Astrocyte (in vitro differentiated cells and primary cell): ENCODE data around the gene CD48. TPM values are rescaled to one million over a fixed set of nuclear protein-coding genes. Genes with fewer than 3 reads are reported as not detected.

ENCODE experiments used
- DNase-seq: peaks from one replicate; pipeline ENCODE4 v3.0.0-alpha.2; 2010; ENCODE audit warnings: low read depth
- FAIRE-seq: peaks from 2 replicates; lab custom pipeline; 2011; peaks lifted over from hg19 to GRCh38; lab: Jason Lieb, UNC
- H2AFZ ChIP-seq: 2 replicates; pipeline ENCODE4 v1.6.0; 2012; ENCODE audit warnings: low read depth, low read length, inconsistent platforms
- H3K27ac ChIP-seq: 2 replicates; pipeline ENCODE4 v1.5.1; 2011; ENCODE audit warnings: low read depth, low read length, inconsistent platforms
- H3K27me3 ChIP-seq: 2 replicates; pipeline ENCODE4 v1.6.0; 2011; ENCODE audit warnings: low read length, inconsistent platforms; ENCODE audit not compliant: insufficient read depth
- H3K36me3 ChIP-seq: 2 replicates; pipeline ENCODE4 v1.5.1; 2011; ENCODE audit warnings: low read length, inconsistent platforms; ENCODE audit not compliant: insufficient read depth
- H3K4me1 ChIP-seq: 2 replicates; pipeline ENCODE4 v1.5.1; 2011; ENCODE audit warnings: low read length, inconsistent platforms; ENCODE audit not compliant: insufficient read depth
- H3K4me2 ChIP-seq: 2 replicates; pipeline ENCODE4 v1.6.0; 2012; ENCODE audit warnings: low read length, inconsistent platforms
- H3K4me3 ChIP-seq: 2 replicates; pipeline ENCODE4 v1.5.1; 2011; ENCODE audit warnings: low read depth, mild to moderate bottlenecking, low read length, inconsistent platforms; ENCODE audit not compliant: insufficient read depth
- H3K79me2 ChIP-seq: 2 replicates; pipeline ENCODE4 v1.6.0; 2012; ENCODE audit warnings: mild to moderate bottlenecking, low read length, inconsistent platforms; ENCODE audit not compliant: insufficient read depth
- H3K9ac ChIP-seq: 2 replicates; pipeline ENCODE4 v1.6.0; 2012; ENCODE audit warnings: mild to moderate bottlenecking, low read length, inconsistent platforms
- H3K9me3 ChIP-seq: 2 replicates; pipeline ENCODE4 v1.5.1; 2012; ENCODE audit warnings: low read depth, mild to moderate bottlenecking, low read length, inconsistent platforms; ENCODE audit not compliant: insufficient read depth
- H4K20me1 ChIP-seq: 2 replicates; pipeline ENCODE4 v1.6.0; 2012; ENCODE audit warnings: low read length, inconsistent platforms; ENCODE audit not compliant: insufficient read depth
- H3K27ac Mint-ChIP-seq: one replicate; pipeline ENCODE4 v1.8.0; 2021; ENCODE audit warnings: mild to moderate bottlenecking, mixed read lengths; ENCODE audit not compliant: unreplicated experiment
- H3K27me3 Mint-ChIP-seq: one replicate; pipeline ENCODE4 v1.8.0; 2021; ENCODE audit warnings: low read depth, mixed read lengths; ENCODE audit not compliant: unreplicated experiment
- H3K36me3 Mint-ChIP-seq: one replicate; pipeline ENCODE4 v1.8.0; 2021; ENCODE audit warnings: low read depth, mixed read lengths; ENCODE audit not compliant: unreplicated experiment
- H3K4me1 Mint-ChIP-seq: one replicate; pipeline ENCODE4 v1.8.0; 2021; ENCODE audit warnings: low read depth, mixed read lengths; ENCODE audit not compliant: unreplicated experiment
- H3K4me3 Mint-ChIP-seq: one replicate; pipeline ENCODE4 v1.8.0; 2021; ENCODE audit warnings: mild to moderate bottlenecking, moderate library complexity, mixed read lengths; ENCODE audit not compliant: unreplicated experiment
- H3K9me3 Mint-ChIP-seq: one replicate; pipeline ENCODE4 v1.8.0; 2021; ENCODE audit warnings: mild to moderate bottlenecking, mixed read lengths; ENCODE audit not compliant: unreplicated experiment
- EZH2 ChIP-seq: IDR thresholded peaks from 2 replicates; pipeline ENCODE4 v1.6.1; 2012; ENCODE audit warnings: mild to moderate bottlenecking, low read length, inconsistent platforms; ENCODE audit not compliant: insufficient read depth
- total RNA-seq: library from RNA; stranded (reverse); gene quantifications from 2 replicates; pipeline ENCODE4 v1.2.1, GENCODE V29; 2021
- TF ChIP-seq, protein P1 (sequence below): IDR thresholded peaks from 2 replicates; pipeline ENCODE4 v1.5.1; 2011; ENCODE audit warnings: low read depth, mild to moderate bottlenecking, inconsistent platforms, low read length, moderate library complexity; ENCODE audit not compliant: insufficient read depth

Gene CD48
- total RNA-seq, 1 donor from 2014 or later, result not detected

DNA sequence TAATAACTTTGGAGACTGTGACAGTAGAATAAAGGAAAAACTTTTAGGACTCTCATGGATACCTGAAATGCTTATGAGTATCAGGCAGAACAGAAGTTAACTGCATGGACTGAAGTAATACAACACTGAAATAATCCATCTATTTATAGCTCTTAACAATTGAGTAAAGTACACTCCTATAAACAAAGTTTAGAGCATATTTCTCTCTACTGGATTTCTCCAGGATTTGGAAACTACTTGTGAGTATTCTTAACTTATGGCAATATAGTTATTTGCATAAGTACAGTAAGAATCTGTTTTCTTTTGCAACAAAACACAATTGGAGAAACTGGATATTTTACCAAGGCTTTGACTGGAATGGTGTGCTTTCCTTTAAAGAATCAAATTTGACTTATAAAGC lies 9.9 kb upstream of the CD48 start:
- H3K4me3 ChIP-seq, result no peak overlapping the region
- peaks cover 7% of the 10 kb centered on the region for H3K27me3 Mint-ChIP-seq
- no peak overlapping the region for H3K4me2 ChIP-seq
- DNase-seq (no peak), FAIRE-seq (no peak)
- no peaks in the 10 kb centered on the region for H3K4me1 ChIP-seq
- H3K4me3 Mint-ChIP-seq, result no peak overlapping the region
- H3K36me3 ChIP-seq, result no peaks in the 10 kb centered on the region
- H4K20me1 ChIP-seq, result no peaks in the 10 kb centered on the region
- no peaks in the 10 kb centered on the region for H3K9me3 ChIP-seq
- TF ChIP-seq EZH2, result no peak
- TF ChIP-seq, protein P1, sequence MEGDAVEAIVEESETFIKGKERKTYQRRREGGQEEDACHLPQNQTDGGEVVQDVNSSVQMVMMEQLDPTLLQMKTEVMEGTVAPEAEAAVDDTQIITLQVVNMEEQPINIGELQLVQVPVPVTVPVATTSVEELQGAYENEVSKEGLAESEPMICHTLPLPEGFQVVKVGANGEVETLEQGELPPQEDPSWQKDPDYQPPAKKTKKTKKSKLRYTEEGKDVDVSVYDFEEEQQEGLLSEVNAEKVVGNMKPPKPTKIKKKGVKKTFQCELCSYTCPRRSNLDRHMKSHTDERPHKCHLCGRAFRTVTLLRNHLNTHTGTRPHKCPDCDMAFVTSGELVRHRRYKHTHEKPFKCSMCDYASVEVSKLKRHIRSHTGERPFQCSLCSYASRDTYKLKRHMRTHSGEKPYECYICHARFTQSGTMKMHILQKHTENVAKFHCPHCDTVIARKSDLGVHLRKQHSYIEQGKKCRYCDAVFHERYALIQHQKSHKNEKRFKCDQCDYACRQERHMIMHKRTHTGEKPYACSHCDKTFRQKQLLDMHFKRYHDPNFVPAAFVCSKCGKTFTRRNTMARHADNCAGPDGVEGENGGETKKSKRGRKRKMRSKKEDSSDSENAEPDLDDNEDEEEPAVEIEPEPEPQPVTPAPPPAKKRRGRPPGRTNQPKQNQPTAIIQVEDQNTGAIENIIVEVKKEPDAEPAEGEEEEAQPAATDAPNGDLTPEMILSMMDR, result no peak
- no peaks in the 10 kb centered on the region for H3K36me3 Mint-ChIP-seq
- no peak overlapping the region for H3K9ac ChIP-seq
- H3K9me3 Mint-ChIP-seq, result no peaks in the 10 kb centered on the region
- peaks cover 15% of the 10 kb centered on the region for H3K4me1 Mint-ChIP-seq
- H3K79me2 ChIP-seq, result no peaks in the 10 kb centered on the region
- no peak overlapping the region for H2AFZ ChIP-seq
- H3K27ac Mint-ChIP-seq, result no peak overlapping the region
- no peak overlapping the region for H3K27ac ChIP-seq
- H3K27me3 ChIP-seq, result no peaks in the 10 kb centered on the region

DNA sequence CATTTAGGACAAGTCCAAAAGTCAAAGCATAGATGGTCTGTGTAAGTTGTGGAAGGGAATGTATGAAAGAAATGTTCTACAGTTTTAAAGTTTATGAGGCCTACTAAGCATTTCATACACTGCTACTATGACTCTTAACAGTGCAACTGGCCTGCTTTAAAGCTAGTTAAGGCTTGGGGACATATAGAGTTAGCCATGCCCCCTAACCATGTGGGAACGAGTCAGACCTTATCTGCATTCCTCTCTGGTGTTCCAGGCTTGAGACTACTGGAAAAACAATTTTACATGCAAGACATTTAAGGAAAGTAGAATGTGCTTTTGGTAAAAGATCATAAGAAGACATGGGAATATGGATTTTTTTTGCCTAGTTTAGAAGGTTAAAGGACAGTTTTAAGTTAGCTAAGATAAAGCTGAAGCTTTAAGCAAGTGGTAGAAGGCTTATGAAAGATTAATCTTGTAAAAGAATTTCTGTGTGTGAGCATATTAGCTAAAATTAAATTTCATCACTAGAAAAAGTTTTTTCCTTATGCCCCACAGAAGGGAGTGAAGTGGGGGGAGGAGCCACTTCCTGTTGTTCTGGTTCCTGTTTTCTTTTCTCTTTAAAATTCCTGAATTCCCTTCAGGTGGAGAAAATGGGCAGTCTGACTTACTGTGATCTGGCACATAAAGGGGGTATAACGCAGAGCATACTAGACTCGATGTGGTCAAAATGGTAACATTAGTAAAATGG lies 8.9 kb upstream of the CD48 start:
- Histone ChIP-seq H3K36me3 (no peaks in the 10 kb centered on the region), H3K4me3 (no peak overlapping the region), H3K4me1 (no peaks in the 10 kb centered on the region), H3K79me2 (no peaks in the 10 kb centered on the region), H3K9me3 (no peaks in the 10 kb centered on the region), H3K9ac (no peak overlapping the region), H4K20me1 (no peaks in the 10 kb centered on the region), H3K4me2 (no peak overlapping the region), H3K27ac (no peak overlapping the region), H2AFZ (no peak overlapping the region), H3K27me3 (no peaks in the 10 kb centered on the region)
- FAIRE-seq, result no peak
- Mint-ChIP-seq H3K4me1 (peaks cover 15% of the 10 kb centered on the region), H3K36me3 (no peaks in the 10 kb centered on the region), H3K27ac (peak overlapping the region; percentile 96), H3K9me3 (no peaks in the 10 kb centered on the region), H3K4me3 (no peak overlapping the region), H3K27me3 (peaks cover 8% of the 10 kb centered on the region)
- no peak for DNase-seq
- TF ChIP-seq EZH2, result no peak
- TF ChIP-seq, protein P1, result no peak

DNA sequence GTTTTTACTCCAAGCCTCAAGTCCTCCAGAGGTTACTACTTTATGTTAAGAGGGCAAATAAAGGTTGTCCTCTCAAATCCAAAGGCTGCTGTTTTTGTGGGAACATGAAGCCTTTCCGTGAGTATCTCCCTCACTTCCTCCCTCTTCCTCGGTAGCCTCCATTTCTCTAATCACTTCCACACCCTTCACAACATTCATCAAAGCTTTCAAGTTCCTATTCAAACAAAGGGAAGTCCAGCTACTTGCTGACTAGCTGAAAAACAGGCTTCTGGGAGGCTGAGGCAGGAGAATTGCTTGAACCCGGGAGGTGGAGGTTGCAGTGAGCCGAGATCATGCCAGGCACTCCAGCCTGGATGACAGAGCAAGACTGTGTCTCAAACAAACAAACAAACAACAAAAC lies 6.6 kb upstream of the CD48 start:
- Histone ChIP-seq H4K20me1 (no peaks in the 10 kb centered on the region), H3K79me2 (no peaks in the 10 kb centered on the region), H3K4me2 (no peak overlapping the region), H3K27me3 (no peaks in the 10 kb centered on the region), H3K9me3 (no peaks in the 10 kb centered on the region), H3K27ac (no peak overlapping the region), H3K36me3 (no peaks in the 10 kb centered on the region), H3K4me1 (no peaks in the 10 kb centered on the region), H3K4me3 (no peak overlapping the region), H3K9ac (no peak overlapping the region), H2AFZ (no peak overlapping the region)
- DNase-seq, result no peak
- Mint-ChIP-seq H3K27me3 (peaks cover 5% of the 10 kb centered on the region), H3K27ac (no peak overlapping the region), H3K4me3 (no peak overlapping the region), H3K36me3 (no peaks in the 10 kb centered on the region), H3K4me1 (peaks cover 15% of the 10 kb centered on the region), H3K9me3 (no peaks in the 10 kb centered on the region)
- TF ChIP-seq, protein P1, result no peak
- no peak for TF ChIP-seq EZH2
- no peak for FAIRE-seq
